GM10248 (cell line): ENCODE data around the gene ZC3H15.

Experiments
- CTCF ChIA-PET: fragments of 300-600 bp; sonication (Branson Sonifier 250); formaldehyde crosslinking; extraction: SDS; loops from one replicate; lab custom pipeline; 2021; ENCODE audit warnings: antibody characterized with exemption; lab: Yijun Ruan, JAX
- POLR2A ChIA-PET: fragments of 350-650 bp; sonication (Branson Sonifier 250); formaldehyde crosslinking; extraction: SDS; loops from one replicate; lab custom pipeline; 2020; ENCODE audit warnings: antibody characterized with exemption; lab: Yijun Ruan, JAX
- DNase-seq: peaks from one replicate; pipeline ENCODE4 v3.0.0; 2012; ENCODE audit errors: extremely low spot score
- TF ChIP-seq, protein P1 (sequence below): IDR thresholded peaks from 2 replicates; pipeline ENCODE4 v1.5.1; 2012; ENCODE audit warnings: mild to moderate bottlenecking, low read depth; ENCODE audit errors: extremely low read depth, missing control alignments, control extremely low read depth

ZC3H15 gene

GRCh38 chr2:186455613-186456012 is 30.4 kb upstream of the ZC3H15 start:
- TF ChIP-seq, protein P1, sequence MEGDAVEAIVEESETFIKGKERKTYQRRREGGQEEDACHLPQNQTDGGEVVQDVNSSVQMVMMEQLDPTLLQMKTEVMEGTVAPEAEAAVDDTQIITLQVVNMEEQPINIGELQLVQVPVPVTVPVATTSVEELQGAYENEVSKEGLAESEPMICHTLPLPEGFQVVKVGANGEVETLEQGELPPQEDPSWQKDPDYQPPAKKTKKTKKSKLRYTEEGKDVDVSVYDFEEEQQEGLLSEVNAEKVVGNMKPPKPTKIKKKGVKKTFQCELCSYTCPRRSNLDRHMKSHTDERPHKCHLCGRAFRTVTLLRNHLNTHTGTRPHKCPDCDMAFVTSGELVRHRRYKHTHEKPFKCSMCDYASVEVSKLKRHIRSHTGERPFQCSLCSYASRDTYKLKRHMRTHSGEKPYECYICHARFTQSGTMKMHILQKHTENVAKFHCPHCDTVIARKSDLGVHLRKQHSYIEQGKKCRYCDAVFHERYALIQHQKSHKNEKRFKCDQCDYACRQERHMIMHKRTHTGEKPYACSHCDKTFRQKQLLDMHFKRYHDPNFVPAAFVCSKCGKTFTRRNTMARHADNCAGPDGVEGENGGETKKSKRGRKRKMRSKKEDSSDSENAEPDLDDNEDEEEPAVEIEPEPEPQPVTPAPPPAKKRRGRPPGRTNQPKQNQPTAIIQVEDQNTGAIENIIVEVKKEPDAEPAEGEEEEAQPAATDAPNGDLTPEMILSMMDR: no peak
- no peak for DNase-seq
- ChIA-PET POLR2A (no interaction called here), CTCF (no interaction called here)

- ChIA-PET POLR2A (no interaction called here), CTCF (interaction anchor here (1.3 to 1.7 kb wide), 4 partner anchors 22 to 718 kb away, joined by 3 to 5 read pairs (median 4); partner anchors contain the start of gene FSIP2)
- TF ChIP-seq, protein P1: no peak
- DNase-seq: no peak
Measured at GRCh38 chr2:186456941-186457340, 29.1 kb upstream of the ZC3H15 start.

GRCh38 chr2:186457908-186458307 is 28.2 kb upstream of the ZC3H15 start:
- POLR2A ChIA-PET: no interaction called here
- no peak for DNase-seq
- CTCF ChIA-PET: interaction anchor here (0.7 to 1.7 kb wide), 7 partner anchors 22 to 829 kb away, joined by 3 to 5 read pairs (median 4); partner anchors contain the start of gene FSIP2

GRCh38 chr2:186459009-186459408 is 27.1 kb upstream of the ZC3H15 start:
- no peak for DNase-seq
- CTCF ChIA-PET: no interaction called here
- POLR2A ChIA-PET: no interaction called here
- TF ChIP-seq, protein P1: peak; percentile 18

More at GRCh38 chr2:186457908-186458307, 28.2 kb upstream of the ZC3H15 start:
- TF ChIP-seq, protein P1: no peak

DNA sequence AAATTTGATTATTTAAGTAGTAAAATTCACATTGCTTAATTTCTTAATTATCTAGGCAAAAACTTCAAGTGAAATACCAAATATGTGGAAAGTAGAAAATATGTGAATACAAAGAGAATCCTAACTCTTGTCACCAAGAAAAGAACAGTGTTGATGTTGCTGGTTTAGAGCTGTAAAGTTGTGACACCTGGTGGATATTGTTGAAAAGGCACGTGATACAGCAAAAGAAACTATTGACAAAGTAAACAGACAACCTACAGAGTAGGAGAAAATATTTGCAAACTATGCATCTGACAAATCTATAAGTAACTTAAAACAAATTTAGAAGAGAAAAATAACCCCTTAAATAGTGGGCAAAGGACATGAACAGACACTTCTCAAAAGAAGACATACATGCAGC is 25.6 kb upstream of the ZC3H15 start:
- DNase-seq: no peak
- ChIA-PET CTCF (interaction anchor here (1.0 to 1.2 kb wide), 2 partner anchors 10 to 831 kb away, joined by 3 read pairs; no protein-coding TSS in a partner anchor), POLR2A (no interaction called here)
- TF ChIP-seq, protein P1: peak; percentile 45

DNA sequence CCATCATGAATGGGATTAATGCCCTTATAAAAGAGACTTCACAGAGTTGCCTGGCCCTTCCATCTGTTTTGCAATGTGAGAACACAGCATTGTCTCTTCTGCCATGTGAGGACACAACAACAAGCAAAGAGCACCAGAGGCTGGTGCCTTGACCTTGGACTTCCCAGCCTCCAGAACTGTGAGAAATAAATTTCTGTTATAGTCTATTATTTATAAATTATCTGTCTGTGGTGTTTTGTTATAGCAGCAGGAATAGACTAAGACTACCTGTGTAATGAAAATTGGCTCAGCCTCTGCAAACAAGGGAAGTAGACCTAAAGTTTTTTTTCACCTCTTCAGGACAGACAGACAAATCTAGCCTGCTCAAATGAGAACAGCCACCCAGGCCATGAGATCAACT is 19.3 kb upstream of the ZC3H15 start:
- POLR2A ChIA-PET: no interaction called here
- CTCF ChIA-PET: no interaction called here
- DNase-seq: no peak
- TF ChIP-seq, protein P1: no peak
